ENCODE measurements around the gene ST6GALNAC5.

DNA sequence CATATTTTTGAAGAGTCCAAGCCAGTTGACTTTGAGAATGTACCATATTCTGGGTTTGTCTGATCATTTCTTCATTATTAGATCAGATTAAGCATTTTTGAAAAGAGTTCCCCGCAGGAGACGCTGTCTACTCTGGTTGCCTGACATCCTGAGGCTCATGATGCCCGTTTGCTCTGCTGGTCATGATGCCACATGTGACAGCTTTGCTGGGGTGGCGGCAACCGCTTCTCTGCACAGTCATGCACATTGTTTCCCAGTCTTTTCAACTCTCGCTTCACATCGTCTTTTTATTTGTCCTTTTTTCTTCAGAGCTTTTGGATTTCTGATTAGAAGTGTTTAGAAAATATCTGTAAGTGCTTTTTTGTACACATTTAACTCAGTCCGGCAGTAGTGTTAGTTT lies 90.7 kb downstream of the ST6GALNAC5 start:
- no peak for TF ChIP-seq EZH2phosphoT487 (conservative IDR thresholded peaks at IDR 0.05; ENCODE audit: low read length)
- no peak for TF ChIP-seq CTCF (IDR thresholded peaks at IDR 0.05; ENCODE audit: insufficient read depth, low read length, poor library complexity, severe bottlenecking)

Data from SU-DHL-6 (cell line).